Adrenal gland (tissue), 12 donors: ENCODE results near the gene TEX30. TPM values are rescaled to one million over a fixed set of nuclear protein-coding genes. Genes with fewer than 3 reads are reported as not detected.

ENCODE experiments used
- DNase-seq, 7 donors: peaks; one replicate each; pipeline ENCODE4 v3.0.0-alpha.2; 2019 to 2020
- H3K27ac ChIP-seq, 5 donors: fragments of 200-600 bp; sonication (generic) in 4 of 5; 1 replicate in 3 of 5; 2 replicates in 2 of 5; pipeline versions ENCODE4 v1.5.1 to v1.8.0; 2016 to 2020; ENCODE audit warnings: mild to moderate bottlenecking in 1 of 5
- H3K27me3 ChIP-seq: fragments of 200-600 bp; 2 replicates; pipeline ENCODE4 v1.8.0; 2021
- H3K36me3 ChIP-seq, 2 donors: fragments of 200-600 bp; replicated peaks in 1 of 2; 1 replicate in 1 of 2; 2 replicates in 1 of 2; pipeline versions ENCODE4 v1.5.1 to v1.8.0; 2018 to 2022
- H3K4me1 ChIP-seq, 2 donors: fragments of 200-600 bp; replicated peaks in 1 of 2; 1 replicate in 1 of 2; 2 replicates in 1 of 2; pipeline versions ENCODE4 v1.5.1 to v1.8.0; 2018 to 2021
- H3K4me3 ChIP-seq, 4 donors: fragments of 200-600 bp; sonication (generic) in 3 of 4; one replicate each; pipeline ENCODE4 v1.5.1; 2016 to 2018
- H3K9me3 ChIP-seq, 3 donors: fragments of 200-600 bp; sonication (generic) in 1 of 3; replicated peaks in 1 of 3; 1 replicate in 2 of 3; 2 replicates in 1 of 3; pipeline versions ENCODE4 v1.5.1 to v1.8.0; 2016 to 2021
- CTCF ChIP-seq, 6 experiments: fragments of 450-650 bp in 4 of 6; fragments of 200-600 bp in 2 of 6; sonication (generic) in 1 of 6; IDR thresholded peaks; 1 replicate in 5 of 6; 2 replicates in 1 of 6; pipeline versions ENCODE4 v1.5.1 to v1.8.0; 2016 to 2021; ENCODE audit warnings: antibody characterized with exemption in 6 of 6, mild to moderate bottlenecking in 2 of 6, moderate library complexity in 1 of 6
- POLR2A ChIP-seq, 2 donors: fragments of 450-650 bp; IDR thresholded peaks; one replicate each; pipeline ENCODE4 v1.6.1; 2017; ENCODE audit warnings: antibody characterized with exemption in 2 of 2, mild to moderate bottlenecking in 2 of 2, moderate library complexity in 1 of 2
- WGBS, 4 donors: extraction: QIAGEN DNeasy Blood & Tissue Kit in 2 of 4; methylation state at CpG; one replicate each; pipeline versions ENCODE4 v1.1.5 to v1.1.7; 2013 to 2017; 5-methylcytosine and 5-hydroxymethylcytosine counted together
- intact Hi-C, 2 donors: fragments of 100-400 bp; cut with DNase I; formaldehyde crosslinking; loops; one replicate each; pipeline versions ENCODE4 v1.14.1 to v1.15.0; 2022 to 2023
- polyA plus RNA-seq, 3 donors: library from polyadenylated mRNA; stranded (reverse); fragments of 200-250 nt in 2 of 3; fragments of 350-450 nt in 1 of 3; fragmentation: Illumina TruSeq in 1 of 3; extraction: RNeasy Lipid Tissue Mini Kit (QIAGEN cat#74804) in 1 of 3; gene quantifications; one replicate each; pipeline ENCODE4 v1.2.3, GENCODE V29; 2013 to 2014
- total RNA-seq, 9 donors: library from RNA; depleted of rRNA in 4 of 9; stranded (reverse); fragments of >200 nt in 4 of 9; fragments of 120-200 nt in 1 of 9; fragmentation: NEBNext Ultra II Directional in 1 of 9; extraction: Animal tissue kit (Norgen Biotek cat#: 25700) in 1 of 9; gene quantifications; one replicate each; pipeline versions ENCODE4 v1.1.0 to v1.2.4, GENCODE V29; 2013 to 2023
- donor health status: healthy with polysubstance abuse.
- donor health status: Bipolar disorder and iron deficiency.
- donor health status: DM: yes; HTN: yes; CAD: no.
- donor health status: DM: no; HTN: no; CAD: no.
- donor health status: DM: no; HTN: no; CAD: no.
- donor health status: DM: yes; HTN: yes; CAD: no.

The TEX30 gene
- total and polyA plus RNA-seq, 12 donors: 4.5 to 13.1 (median 7.9) TPM

- intact Hi-C loops: no loop called here
- no peak for TF ChIP-seq CTCF (IDR thresholded peaks at IDR 0.05)
- TF ChIP-seq POLR2A (IDR thresholded peaks at IDR 0.05): no peak
- WGBS, 4 donors: 93 to 99% (median 96%) methylated on average over 3 of the region's 3 CpGs
Observed at GRCh38 chr13:102807699-102808098, 34.1 kb upstream of the TEX30 start.

GRCh38 chr13:102805680-102806079 lies 32.1 kb upstream of the TEX30 start:
- H3K4me3 ChIP-seq: no peak overlapping the region
- peaks cover 11 to 18% of the 10 kb centered on the region in 2 donors for H3K4me1 ChIP-seq
- WGBS, 4 donors: 94 to 97% (median 96%) methylated on average over 3 of the region's 3 CpGs
- no peaks in the 10 kb centered on the region for H3K27me3 ChIP-seq
- no peaks in the 10 kb centered on the region for H3K36me3 ChIP-seq
- intact Hi-C loops: no loop called here
- H3K9me3 ChIP-seq: no peaks in the 10 kb centered on the region
- DNase-seq: no peak
- H3K27ac ChIP-seq: no peak overlapping the region
- TF ChIP-seq CTCF (IDR thresholded peaks at IDR 0.05) (no peak), POLR2A (IDR thresholded peaks at IDR 0.05) (no peak)

More at GRCh38 chr13:102807699-102808098, 34.1 kb upstream of the TEX30 start:
- Histone ChIP-seq H3K4me1 (no peaks in the 10 kb centered on the region), H3K9me3 (peaks cover 0 to 5% (median 0%) of the 10 kb centered on the region in 3 donors), H3K4me3 (no peak overlapping the region), H3K27me3 (no peaks in the 10 kb centered on the region), H3K36me3 (no peaks in the 10 kb centered on the region), H3K27ac (no peak overlapping the region)
- no peak for DNase-seq

GRCh38 chr13:102800145-102801041 lies 26.8 kb upstream of the TEX30 start:
- H3K27me3 ChIP-seq: no peaks in the 10 kb centered on the region
- H3K27ac ChIP-seq: peak overlapping the region; percentile 7 to 88 (median 83)
- peak; percentile 75 to 86 (median 81) for DNase-seq
- TF ChIP-seq POLR2A (IDR thresholded peaks at IDR 0.05): peak in 1 of 2 donors; percentile 46
- TF ChIP-seq CTCF (IDR thresholded peaks at IDR 0.05): peak; percentile 52 to 77 (median 67)
- H3K4me3 ChIP-seq: peak overlapping the region; percentile 22 to 87 (median 58)
- 1 to 5% (median 3%) methylated on average over 18 to 81 of the region's 81 CpGs for whole genome bisulfite sequencing, 4 donors
- peaks cover 11 to 23% of the 10 kb centered on the region in 2 donors for H3K4me1 ChIP-seq
- H3K9me3 ChIP-seq: no peaks in the 10 kb centered on the region
- intact Hi-C loops: no loop called here
- H3K36me3 ChIP-seq: no peaks in the 10 kb centered on the region

- 0 to 1% (median 1%) methylated on average over 25 to 69 of the region's 69 CpGs for WGBS, 4 donors
- TF ChIP-seq CTCF (IDR thresholded peaks at IDR 0.05): no peak
- TF ChIP-seq POLR2A (IDR thresholded peaks at IDR 0.05): no peak
- peak in 6 of 7 donors; percentile 22 to 64 (median 36) for DNase-seq
- intact Hi-C loops: no loop called here
- no peaks in the 10 kb centered on the region for H3K36me3 ChIP-seq
- H3K4me1 ChIP-seq: peaks cover 11 to 23% of the 10 kb centered on the region in 2 donors
- H3K27ac ChIP-seq: peak overlapping the region; percentile 7 to 88 (median 83)
- no peaks in the 10 kb centered on the region for H3K9me3 ChIP-seq
- H3K27me3 ChIP-seq: no peaks in the 10 kb centered on the region
- peak overlapping the region; percentile 37 to 87 (median 64) for H3K4me3 ChIP-seq
Observed at GRCh38 chr13:102799426-102800144, 26.0 kb upstream of the TEX30 start.
